BLaER1 treated with 17β-estradiol and CSF1 and Interleukin-3, amounts not matched to agents 10 nM and 100 nM (cell line): ENCODE data around the gene SEMA4C.
A peak's percentile ranks its signal among the peaks of the same experiment; 100 is the strongest.

ENCODE experiments used
- H3K27ac ChIP-seq, 11 experiments: shearing (Covaris generic); formaldehyde crosslinking; 2 replicates each; pipeline ENCODE4 v1.8.1; 2022
- H3K27me3 ChIP-seq, 11 experiments: shearing (Covaris generic); formaldehyde crosslinking; 2 replicates each; pipeline ENCODE4 v1.8.1; 2022
- H3K36me3 ChIP-seq, 11 experiments: shearing (Covaris generic); formaldehyde crosslinking; 2 replicates each; pipeline ENCODE4 v1.8.1; 2022
- H3K4me1 ChIP-seq, 10 experiments: shearing (Covaris generic); formaldehyde crosslinking; 2 replicates each; pipeline ENCODE4 v1.8.1; 2022
- H3K4me2 ChIP-seq, 11 experiments: shearing (Covaris generic); formaldehyde crosslinking; 2 replicates each; pipeline ENCODE4 v1.8.1; 2022
- H3K4me3 ChIP-seq, 10 experiments: shearing (Covaris generic); formaldehyde crosslinking; 2 replicates each; pipeline ENCODE4 v1.8.1; 2022
- H3K9ac ChIP-seq, 11 experiments: shearing (Covaris generic); formaldehyde crosslinking; 2 replicates each; pipeline ENCODE4 v1.8.1; 2022
- H3K9me3 ChIP-seq, 11 experiments: shearing (Covaris generic); formaldehyde crosslinking; replicated peaks in 1 of 11; 2 replicates each; pipeline ENCODE4 v1.8.1; 2022
- H4K20me1 ChIP-seq, 11 experiments: shearing (Covaris generic); formaldehyde crosslinking; 2 replicates each; pipeline ENCODE4 v1.8.1; 2022
- Cebpa-rat ChIP-seq, 11 experiments: shearing (Covaris generic); IDR thresholded peaks; 2 replicates each; pipeline ENCODE4 v1.8.1; 2022

SEMA4C gene

DNA sequence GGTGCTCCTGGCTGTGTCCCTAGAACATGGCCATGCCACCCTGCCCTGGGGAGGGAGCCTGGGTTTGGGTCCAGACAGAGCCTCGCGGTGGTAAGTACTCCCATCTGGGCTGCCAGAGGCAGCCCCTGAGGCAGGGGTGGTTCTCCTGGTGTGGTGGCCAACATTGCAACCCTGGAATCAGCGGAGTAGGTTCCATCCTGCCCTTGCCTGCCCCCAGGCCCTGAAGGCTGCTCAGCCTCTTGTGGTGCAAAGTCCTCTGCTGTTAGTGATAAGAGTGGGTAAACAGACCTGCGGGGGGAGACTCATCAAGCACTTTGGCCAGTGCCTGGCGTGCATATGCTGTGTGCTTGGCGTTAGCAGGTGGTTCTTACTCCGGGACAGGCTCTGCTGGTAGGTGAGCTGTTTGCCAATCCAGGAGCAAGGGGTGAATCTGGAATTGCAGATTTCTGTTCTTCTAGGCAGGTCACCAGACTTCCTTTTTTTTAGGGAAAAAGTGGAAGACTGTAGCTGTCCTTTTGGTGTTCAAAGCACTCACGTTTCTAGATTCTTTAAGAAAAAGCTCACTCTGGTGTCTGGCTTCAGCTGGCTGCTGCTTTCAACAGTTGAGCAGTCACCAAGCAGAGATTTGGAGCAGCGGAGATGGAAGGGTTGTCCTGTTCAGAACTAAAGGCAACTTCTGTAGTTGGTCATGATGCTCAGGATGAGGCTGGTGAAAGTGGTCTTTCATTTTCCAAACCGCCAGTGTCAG lies 50.6 kb downstream of the SEMA4C start:
- H3K4me3 ChIP-seq = peak overlapping the region in 1 of 10 experiments; percentile 46; a peak in 1 of 20 replicates
- H3K9ac ChIP-seq = peak overlapping the region in 5 of 11 experiments; percentile 15 to 47 (median 33); a peak in 3 of 22 replicates
- peak overlapping the region; percentile 97 to 100 (median 100); a peak in 20 of 22 replicates for H3K4me2 ChIP-seq
- no peak for TF ChIP-seq Cebpa-rat (IDR thresholded peaks at IDR 0.05)
- peaks cover 24 to 70% (median 66%) of the 10 kb centered on the region in 10 experiments for H3K4me1 ChIP-seq
- H3K27me3 ChIP-seq = peaks cover 0 to 4% (median 0%) of the 10 kb centered on the region in 11 experiments; a peak in 3 of 22 replicates
- H3K9me3 ChIP-seq = no peaks in the 10 kb centered on the region
- peaks cover 50 to 79% (median 73%) of the 10 kb centered on the region in 11 experiments; a peak in 20 of 22 replicates for H4K20me1 ChIP-seq
- no peak overlapping the region for H3K27ac ChIP-seq
- H3K36me3 ChIP-seq = peaks cover 0 to 38% (median 15%) of the 10 kb centered on the region in 11 experiments; a peak in 14 of 22 replicates

DNA sequence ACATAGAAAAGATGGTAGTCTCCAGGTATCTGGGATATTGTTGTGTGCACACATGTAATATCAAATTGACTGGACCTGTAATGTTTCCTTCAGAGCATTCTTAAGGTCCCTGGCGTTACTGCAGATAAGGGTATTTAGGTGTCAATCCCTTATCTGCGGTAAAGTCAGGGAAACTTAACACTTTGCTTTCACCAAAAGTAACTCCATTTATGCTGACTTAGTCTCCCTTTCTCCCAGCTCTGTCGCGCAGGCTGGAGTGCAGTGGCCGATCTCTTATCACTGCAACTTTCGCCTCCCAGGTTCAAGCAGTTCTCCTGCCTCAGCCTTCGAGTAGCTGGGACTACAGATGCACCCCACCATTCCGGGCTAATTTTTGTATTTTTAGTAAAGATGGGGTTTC lies 52.0 kb downstream of the SEMA4C start:
- TF ChIP-seq Cebpa-rat (IDR thresholded peaks at IDR 0.05) = no peak
- peak overlapping the region in 9 of 10 experiments; percentile 72 to 86 (median 79); a peak in 16 of 20 replicates for H3K4me3 ChIP-seq
- peak overlapping the region in 7 of 11 experiments; percentile 14 to 85 (median 82); a peak in 13 of 22 replicates for H3K9ac ChIP-seq
- no peak overlapping the region for H3K27ac ChIP-seq
- no peaks in the 10 kb centered on the region for H3K9me3 ChIP-seq
- peaks cover 0 to 4% (median 0%) of the 10 kb centered on the region in 11 experiments; a peak in 3 of 22 replicates for H3K27me3 ChIP-seq
- H3K4me2 ChIP-seq = peak overlapping the region; percentile 97 to 100 (median 100)
- peaks cover 0 to 25% (median 6%) of the 10 kb centered on the region in 11 experiments; a peak in 9 of 22 replicates for H3K36me3 ChIP-seq
- peaks cover 24 to 65% (median 62%) of the 10 kb centered on the region in 10 experiments for H3K4me1 ChIP-seq
- peaks cover 50 to 65% (median 59%) of the 10 kb centered on the region in 11 experiments; a peak in 20 of 22 replicates for H4K20me1 ChIP-seq

- H3K27ac ChIP-seq = peak overlapping the region in 9 of 11 experiments; percentile 65 to 83 (median 74); a peak in 18 of 22 replicates
- H3K9me3 ChIP-seq = no peaks in the 10 kb centered on the region
- peaks cover 24 to 64% (median 56%) of the 10 kb centered on the region in 10 experiments for H3K4me1 ChIP-seq
- peak overlapping the region; percentile 97 to 100 (median 100) for H3K4me2 ChIP-seq
- no peak for TF ChIP-seq Cebpa-rat (IDR thresholded peaks at IDR 0.05)
- peaks cover 0 to 23% (median 9%) of the 10 kb centered on the region in 11 experiments; a peak in 5 of 22 replicates for H3K36me3 ChIP-seq
- H3K9ac ChIP-seq = peak overlapping the region; percentile 76 to 85 (median 82)
- H3K4me3 ChIP-seq = peak overlapping the region; percentile 72 to 86 (median 80)
- peaks cover 46 to 56% (median 51%) of the 10 kb centered on the region in 11 experiments; a peak in 20 of 22 replicates for H4K20me1 ChIP-seq
- H3K27me3 ChIP-seq = peaks cover 0 to 4% (median 0%) of the 10 kb centered on the region in 11 experiments; a peak in 3 of 22 replicates
Measured at GRCh38 chr2:96816836-96817702, 52.8 kb downstream of the SEMA4C start.

GRCh38 chr2:96816127-96816835 lies 53.6 kb downstream of the SEMA4C start, which contains the start of gene CNNM3:
TSS of gene CNNM3 (plus strand) at chr2:96816268. CDS start at chr2:96816278, 10 bp downstream.
- TF ChIP-seq Cebpa-rat (IDR thresholded peaks at IDR 0.05) = no peak
- H3K4me1 ChIP-seq = peaks cover 24 to 67% (median 60%) of the 10 kb centered on the region in 10 experiments
- peaks cover 0 to 4% (median 0%) of the 10 kb centered on the region in 11 experiments; a peak in 3 of 22 replicates for H3K27me3 ChIP-seq
- peaks cover 44 to 49% (median 46%) of the 10 kb centered on the region in 11 experiments; a peak in 20 of 22 replicates for H4K20me1 ChIP-seq
- H3K4me3 ChIP-seq = peak within 1 kb of the TSS; percentile 72 to 86 (median 80)
- peak within 1 kb of the TSS; percentile 97 to 100 (median 100) for H3K4me2 ChIP-seq
- H3K9me3 ChIP-seq = no peaks in the 10 kb centered on the region
- peaks cover 0 to 20% (median 11%) of the 10 kb centered on the region in 11 experiments; a peak in 6 of 22 replicates for H3K36me3 ChIP-seq
- H3K27ac ChIP-seq = peak within 1 kb of the TSS; percentile 52 to 83 (median 70); a peak in 21 of 22 replicates
- H3K9ac ChIP-seq = peak within 1 kb of the TSS; percentile 76 to 85 (median 82)

- H3K27me3 ChIP-seq = peaks cover 0 to 4% (median 0%) of the 10 kb centered on the region in 11 experiments; a peak in 3 of 22 replicates
Measured at GRCh38 chr2:96815326-96816126, 54.4 kb downstream of the SEMA4C start.

GRCh38 chr2:96813656-96814055 lies 56.2 kb downstream of the SEMA4C start:
- Histone ChIP-seq H3K36me3 (peaks cover 0 to 37% (median 20%) of the 10 kb centered on the region in 11 experiments; a peak in 20 of 22 replicates), H3K4me2 (no peak overlapping the region), H3K27ac (no peak overlapping the region), H3K4me3 (no peak overlapping the region), H3K9me3 (no peaks in the 10 kb centered on the region), H3K9ac (no peak overlapping the region), H3K27me3 (peaks cover 0 to 4% (median 0%) of the 10 kb centered on the region in 11 experiments; a peak in 3 of 22 replicates), H4K20me1 (peaks cover 18 to 35% (median 20%) of the 10 kb centered on the region in 11 experiments; a peak in 19 of 22 replicates), H3K4me1 (peaks cover 17 to 44% (median 38%) of the 10 kb centered on the region in 10 experiments)
- no peak for TF ChIP-seq Cebpa-rat (IDR thresholded peaks at IDR 0.05)

More at GRCh38 chr2:96815326-96816126, 54.4 kb downstream of the SEMA4C start:
- Histone ChIP-seq H3K9ac (peak overlapping the region; percentile 68 to 85 (median 82)), H3K36me3 (peaks cover 0 to 20% (median 9%) of the 10 kb centered on the region in 11 experiments; a peak in 11 of 22 replicates), H3K9me3 (no peaks in the 10 kb centered on the region), H3K4me1 (peaks cover 24 to 63% (median 57%) of the 10 kb centered on the region in 10 experiments), H3K4me2 (peak overlapping the region; percentile 88 to 100 (median 94)), H4K20me1 (peaks cover 36 to 46% (median 39%) of the 10 kb centered on the region in 11 experiments; a peak in 20 of 22 replicates), H3K27ac (peak overlapping the region in 8 of 11 experiments; percentile 9 to 79 (median 52); a peak in 13 of 22 replicates), H3K4me3 (peak overlapping the region; percentile 72 to 86 (median 80))
- TF ChIP-seq Cebpa-rat (IDR thresholded peaks at IDR 0.05) = no peak

DNA sequence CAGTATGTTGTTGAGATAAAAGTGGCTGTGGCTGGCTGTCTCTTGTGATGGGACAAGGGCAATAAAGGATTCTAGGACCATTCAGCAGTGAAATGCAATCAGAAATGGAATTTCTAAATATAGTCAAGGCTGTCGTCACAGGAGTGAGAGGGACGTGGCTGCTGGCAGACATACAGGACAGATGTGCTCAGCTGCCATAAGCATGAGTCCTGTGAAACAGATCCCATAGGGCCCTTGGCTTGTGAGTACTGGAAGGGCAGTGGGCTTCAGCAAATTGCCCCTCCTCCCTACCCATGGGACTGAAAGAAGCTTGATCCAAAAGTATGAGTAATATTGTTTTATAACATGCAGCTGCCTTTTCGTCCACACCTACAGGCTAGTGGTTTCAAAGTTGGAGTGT lies 58.0 kb downstream of the SEMA4C start:
- Histone ChIP-seq H3K4me2 (peak overlapping the region in 6 of 11 experiments; percentile 2 to 53 (median 22); a peak in 9 of 22 replicates), H3K9ac (no peak overlapping the region), H3K4me3 (no peak overlapping the region), H3K9me3 (no peaks in the 10 kb centered on the region), H4K20me1 (peaks cover under 1 to 22% (median 3%) of the 10 kb centered on the region in 11 experiments; a peak in 17 of 22 replicates), H3K36me3 (peaks cover 0 to 41% (median 24%) of the 10 kb centered on the region in 11 experiments; a peak in 20 of 22 replicates), H3K4me1 (peaks cover under 1 to 28% (median 22%) of the 10 kb centered on the region in 10 experiments; a peak in 17 of 20 replicates), H3K27me3 (no peaks in the 10 kb centered on the region), H3K27ac (no peak overlapping the region)
- TF ChIP-seq Cebpa-rat (IDR thresholded peaks at IDR 0.05) = no peak
